Gastroesophageal sphincter (tissue), 3 donors: Measurements from ENCODE around the gene BAIAP2.

Experiments used
- POLR2AphosphoS5 ChIP-seq: sonication (generic); formaldehyde crosslinking; IDR thresholded peaks from one replicate; pipeline ENCODE4 v1.6.1; 2017; ENCODE audit warnings: antibody characterized with exemption
- TF ChIP-seq, protein P1 (sequence below), 4 experiments: fragments of 200-600 bp in 2 of 4; fragments of 450-650 bp in 2 of 4; sonication (generic) in 1 of 4; IDR thresholded peaks; one replicate each; pipeline ENCODE4 v1.5.1; 2017 to 2019; ENCODE audit warnings: antibody characterized with exemption in 4 of 4, mild to moderate bottlenecking in 2 of 4, moderate library complexity in 2 of 4

DNA sequence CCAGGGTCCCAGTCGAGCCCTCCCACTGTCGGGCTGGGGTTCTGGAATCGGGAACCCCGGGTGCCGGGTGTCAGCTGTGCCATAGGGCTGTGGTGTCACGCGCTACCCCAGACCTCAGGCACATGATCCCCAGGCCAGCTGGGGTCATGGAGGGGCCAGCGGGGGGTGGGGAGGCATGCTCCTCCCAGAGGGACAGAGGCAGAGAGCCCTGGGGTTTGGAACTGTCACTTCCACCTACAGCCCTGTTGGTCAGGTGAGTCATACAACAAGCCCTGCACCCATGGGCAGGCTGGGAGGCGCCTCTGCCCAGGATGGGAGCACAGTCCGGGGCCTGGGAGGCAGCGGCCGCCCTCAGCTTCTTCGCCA is 63.0 kb downstream of the BAIAP2 start:
- TF ChIP-seq POLR2AphosphoS5 = no peak
- TF ChIP-seq, protein P1, sequence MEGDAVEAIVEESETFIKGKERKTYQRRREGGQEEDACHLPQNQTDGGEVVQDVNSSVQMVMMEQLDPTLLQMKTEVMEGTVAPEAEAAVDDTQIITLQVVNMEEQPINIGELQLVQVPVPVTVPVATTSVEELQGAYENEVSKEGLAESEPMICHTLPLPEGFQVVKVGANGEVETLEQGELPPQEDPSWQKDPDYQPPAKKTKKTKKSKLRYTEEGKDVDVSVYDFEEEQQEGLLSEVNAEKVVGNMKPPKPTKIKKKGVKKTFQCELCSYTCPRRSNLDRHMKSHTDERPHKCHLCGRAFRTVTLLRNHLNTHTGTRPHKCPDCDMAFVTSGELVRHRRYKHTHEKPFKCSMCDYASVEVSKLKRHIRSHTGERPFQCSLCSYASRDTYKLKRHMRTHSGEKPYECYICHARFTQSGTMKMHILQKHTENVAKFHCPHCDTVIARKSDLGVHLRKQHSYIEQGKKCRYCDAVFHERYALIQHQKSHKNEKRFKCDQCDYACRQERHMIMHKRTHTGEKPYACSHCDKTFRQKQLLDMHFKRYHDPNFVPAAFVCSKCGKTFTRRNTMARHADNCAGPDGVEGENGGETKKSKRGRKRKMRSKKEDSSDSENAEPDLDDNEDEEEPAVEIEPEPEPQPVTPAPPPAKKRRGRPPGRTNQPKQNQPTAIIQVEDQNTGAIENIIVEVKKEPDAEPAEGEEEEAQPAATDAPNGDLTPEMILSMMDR (IDR thresholded peaks at IDR 0.05) = no peak
